Right renal cortex interstitium (tissue), 3 donors: ENCODE measurements around the gene BPIFA1. TPM values are rescaled to one million over a fixed set of nuclear protein-coding genes. Genes with fewer than 3 reads are reported as not detected.

Experiments used
- DNase-seq, 3 donors: peaks; one replicate each; pipeline ENCODE4 v3.0.0-alpha.2; 2013; ENCODE audit warnings: low read depth in 3 of 3, low spot score in 2 of 3
- polyA plus RNA-seq, 3 donors: library from polyadenylated mRNA; unstranded; fragments of 120-200 nt; gene quantifications; one replicate each; pipeline ENCODE4 v1.2.1, GENCODE V29; 2013; ENCODE audit not compliant: insufficient read length in 3 of 3

BPIFA1 gene
- polyA plus RNA-seq, 3 donors: not detected

DNA sequence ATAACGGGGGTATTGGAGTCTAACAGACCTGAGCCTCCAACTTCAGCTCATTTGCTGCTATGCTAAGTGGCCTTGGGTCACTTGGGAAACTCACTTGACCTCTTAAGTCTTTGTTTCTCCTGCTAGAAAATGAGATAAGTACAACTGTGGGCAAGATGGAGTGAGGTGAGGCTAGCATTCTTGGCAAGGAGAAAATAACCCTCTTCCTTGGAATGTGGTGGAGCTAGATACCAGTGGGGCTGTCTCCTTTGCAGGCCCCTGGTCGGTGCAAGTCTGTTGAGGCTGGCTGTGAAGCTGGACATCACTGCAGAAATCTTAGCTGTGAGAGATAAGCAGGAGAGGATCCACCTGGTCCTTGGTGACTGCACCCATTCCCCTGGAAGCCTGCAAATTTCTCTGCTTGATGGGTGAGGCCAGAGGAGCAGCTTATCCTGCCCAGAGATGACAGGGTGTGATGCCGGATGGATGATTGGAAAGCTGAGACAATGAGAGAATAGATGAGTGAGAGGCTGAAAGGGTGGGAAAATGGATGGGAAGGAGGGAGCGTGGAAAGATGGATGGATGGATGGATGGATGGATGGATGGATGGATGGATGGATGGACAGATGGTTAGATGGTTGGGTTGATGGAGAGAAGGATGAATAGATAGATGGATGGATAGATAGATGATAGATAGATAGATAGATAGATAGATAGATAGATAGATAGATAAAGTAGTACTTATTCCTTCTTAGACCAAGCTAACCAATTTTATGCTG, 4.4 kb downstream of the BPIFA1 start:
- DNase-seq: no peak

DNA sequence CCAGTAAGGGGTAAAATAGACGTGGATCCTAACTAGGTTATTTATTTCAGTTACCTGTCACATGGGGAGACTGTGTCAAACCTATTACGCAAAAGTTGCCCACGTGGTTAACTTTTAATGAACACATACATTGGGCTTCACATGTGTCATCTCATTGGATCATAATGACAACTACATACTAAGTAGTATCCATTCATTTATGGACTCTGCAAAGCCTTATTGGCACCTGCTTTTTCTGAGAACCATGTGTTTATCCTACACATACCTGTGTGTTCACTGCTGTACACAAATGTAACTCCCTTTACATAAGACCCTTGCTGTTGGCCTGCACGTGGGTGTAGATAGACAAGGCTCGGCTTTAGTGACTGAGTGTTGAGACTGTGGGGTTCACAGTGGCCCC, 5.1 kb downstream of the BPIFA1 start:
- no peak for DNase-seq

DNA sequence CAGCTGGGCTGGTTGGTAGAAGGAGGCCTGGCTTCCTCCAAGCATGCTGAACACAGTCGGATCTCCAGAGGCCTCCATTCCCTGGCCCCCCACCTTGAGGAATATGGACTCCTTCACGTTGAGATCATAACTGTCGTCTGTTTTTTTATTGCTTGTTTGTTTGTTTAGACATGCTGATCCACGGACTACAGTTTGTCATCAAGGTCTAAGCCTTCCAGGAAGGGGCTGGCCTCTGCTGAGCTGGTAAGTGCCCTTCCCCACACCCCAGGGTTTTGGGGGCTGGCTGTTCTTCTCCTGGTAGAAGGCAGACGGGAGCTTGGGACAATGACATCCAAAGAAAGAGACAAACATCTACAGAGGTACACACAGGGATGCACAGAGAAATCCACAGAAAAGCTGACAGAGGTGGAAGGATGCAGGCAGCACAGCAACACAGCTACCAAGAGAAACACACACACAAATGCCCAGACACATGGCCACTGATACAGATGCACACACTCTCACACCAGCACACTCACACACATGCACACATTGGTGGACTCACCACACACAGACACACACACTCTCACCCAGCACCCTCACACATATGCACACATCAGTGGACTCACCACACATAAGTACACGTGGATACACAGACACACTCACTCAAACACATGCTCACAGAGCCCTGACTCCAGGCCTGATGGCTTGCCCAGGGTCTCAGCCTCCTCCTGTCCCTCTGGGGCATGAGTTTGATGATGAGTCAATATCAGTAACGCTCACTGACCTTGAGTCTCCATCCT, 6.7 kb downstream of the BPIFA1 start:
- no peak for DNase-seq

DNA sequence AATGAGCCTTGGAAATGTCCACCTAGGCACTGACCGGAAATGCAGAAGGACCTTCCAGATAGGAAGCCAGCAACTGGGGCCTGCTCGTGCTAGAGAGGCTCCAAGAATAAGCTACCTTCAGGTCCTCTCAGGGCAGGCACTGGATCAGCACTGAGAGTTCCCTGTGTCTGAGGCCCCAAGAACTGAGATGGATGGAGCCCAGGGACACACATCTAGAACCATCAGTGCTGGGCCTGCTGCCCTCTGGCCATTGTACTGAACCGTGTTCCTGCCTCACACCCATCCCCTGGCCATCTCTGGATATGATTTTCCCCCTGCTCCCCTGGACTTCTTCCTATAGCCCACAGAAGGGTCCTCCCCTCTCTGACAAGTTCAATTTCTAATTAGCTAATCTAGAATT, 10.3 kb downstream of the BPIFA1 start:
- no peak for DNase-seq

DNA sequence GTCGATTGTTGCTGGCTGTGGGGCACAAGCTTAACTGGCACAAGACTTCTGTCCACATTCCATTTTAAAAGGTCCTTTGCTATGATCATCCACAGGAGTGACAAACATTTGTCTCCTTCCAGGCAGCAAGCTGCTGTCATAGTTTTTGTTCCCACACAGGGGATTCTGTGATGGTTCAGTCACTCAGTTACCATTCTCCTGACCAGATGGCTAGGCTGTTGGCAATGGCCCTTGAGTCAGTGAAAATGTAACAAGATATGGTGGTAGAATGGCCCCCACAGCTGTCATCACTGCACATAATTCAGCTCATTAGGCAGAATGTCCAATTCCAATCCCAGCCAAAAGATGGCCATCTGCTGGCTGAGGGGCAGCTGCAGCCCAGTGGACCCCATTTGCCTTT, 13.7 kb downstream of the BPIFA1 start:
- DNase-seq: no peak

DNA sequence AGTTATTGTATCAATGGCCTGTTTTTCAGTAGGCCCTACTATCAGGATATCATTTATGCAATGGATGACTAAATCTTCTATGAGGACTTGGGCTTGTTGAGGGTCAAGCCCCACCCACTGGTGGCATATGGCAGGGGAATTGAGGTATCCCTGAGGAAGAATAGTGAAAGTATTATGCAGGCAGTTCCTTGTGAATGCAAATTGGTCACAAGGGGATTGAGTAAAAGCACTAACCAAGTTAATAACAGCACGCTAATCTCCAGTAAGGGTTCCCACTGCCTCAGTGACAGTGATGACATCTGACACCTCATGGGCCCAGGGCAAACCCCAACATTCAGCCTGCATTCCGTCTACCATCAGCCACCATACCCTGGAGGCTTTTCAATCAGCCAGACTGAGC, 14.9 kb downstream of the BPIFA1 start:
- DNase-seq: no peak

DNA sequence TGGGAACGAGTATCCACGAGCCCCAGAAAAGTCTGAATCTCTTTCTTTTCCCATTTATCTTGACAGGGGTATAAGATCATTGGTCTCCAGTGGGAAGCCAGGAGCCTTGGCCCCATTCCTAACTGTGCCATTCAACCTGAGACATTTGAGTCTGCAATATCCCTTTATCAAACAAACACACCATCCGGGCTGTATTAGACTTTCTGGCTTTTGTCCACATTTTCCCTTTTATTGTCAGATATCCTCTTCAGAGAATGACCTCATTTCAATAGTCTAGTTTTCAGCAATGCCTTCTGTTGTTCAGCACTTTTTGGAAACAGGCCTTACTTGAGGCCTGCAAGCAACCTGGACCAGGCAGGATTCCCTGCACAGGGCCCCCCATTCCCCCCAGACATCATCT, 15.7 kb downstream of the BPIFA1 start:
- no peak for DNase-seq

DNA sequence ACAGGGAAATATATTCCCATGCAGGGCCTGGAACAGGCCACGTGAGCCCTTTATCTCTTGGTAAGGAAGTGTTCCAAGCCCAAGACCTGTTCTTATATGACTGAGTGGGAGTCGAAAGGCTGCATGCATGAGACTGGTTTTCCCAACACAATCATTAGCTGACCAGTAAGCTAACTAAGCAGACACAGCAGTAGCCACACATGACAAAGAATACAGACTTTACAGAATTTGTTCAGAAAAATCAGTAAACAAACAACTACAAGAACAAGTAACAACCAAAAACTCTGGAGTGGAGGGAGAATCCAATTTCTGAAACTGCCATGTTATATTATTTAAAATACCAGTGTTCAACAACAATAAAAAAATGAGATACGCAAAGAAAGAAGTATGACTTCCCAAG, 16.7 kb downstream of the BPIFA1 start:
- DNase-seq: no peak

DNA sequence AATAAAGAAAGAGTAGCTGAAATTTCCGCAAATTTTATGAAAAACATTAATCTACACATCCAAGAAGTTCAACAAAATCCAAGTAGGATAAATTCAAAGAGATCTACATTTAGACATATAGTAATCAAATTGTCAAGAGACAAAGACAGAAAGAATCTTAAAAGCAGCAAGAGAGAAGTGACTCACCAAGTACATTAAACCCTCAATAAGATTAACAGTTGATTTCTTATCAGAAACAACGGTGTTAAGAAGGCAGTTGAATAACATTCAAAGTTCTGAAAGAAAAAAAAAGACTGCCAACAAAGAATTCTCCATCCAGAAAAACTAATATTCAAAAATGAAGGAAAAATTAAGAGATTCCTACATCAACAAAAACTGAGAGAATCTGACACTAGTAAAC, 19.2 kb downstream of the BPIFA1 start:
- DNase-seq: no peak

DNA sequence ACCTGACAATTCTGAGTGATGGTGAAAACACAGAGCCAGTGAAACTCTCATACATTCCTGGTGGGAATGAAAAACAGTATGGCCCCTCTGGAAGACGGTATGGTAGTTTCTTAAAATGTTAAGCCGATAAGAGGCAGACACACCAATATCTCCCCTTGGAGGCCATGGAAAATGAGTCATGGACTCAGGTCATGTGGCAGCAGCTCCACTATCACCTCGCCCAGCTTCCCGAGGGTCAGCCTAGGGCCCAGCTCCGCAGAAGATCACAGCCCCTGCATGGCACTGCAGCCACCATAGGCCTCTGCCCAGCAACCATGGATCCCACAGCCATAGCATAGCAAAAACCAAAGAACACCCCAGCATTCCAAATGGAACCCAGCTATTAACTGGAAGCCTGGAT, 21.4 kb downstream of the BPIFA1 start:
- DNase-seq: no peak

DNA sequence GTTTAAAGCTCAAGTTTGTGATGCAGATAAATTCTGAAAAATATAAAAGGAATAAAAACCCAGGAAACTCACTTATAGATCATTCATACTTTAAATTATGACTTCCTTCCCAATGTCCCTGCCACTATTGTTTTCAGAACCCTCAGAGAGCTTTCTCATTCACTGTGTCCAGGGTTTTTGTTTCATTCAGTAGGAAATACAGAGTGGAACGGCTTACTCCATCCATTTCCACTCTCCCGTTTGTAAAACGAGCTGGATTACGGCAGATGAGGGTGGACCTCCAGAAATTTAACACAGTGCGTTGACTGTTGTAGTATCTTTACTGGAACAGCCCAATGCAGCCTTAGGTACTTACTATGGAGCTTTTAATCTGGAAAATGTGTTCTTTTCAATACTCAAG, 23.6 kb downstream of the BPIFA1 start:
- no peak for DNase-seq

DNA sequence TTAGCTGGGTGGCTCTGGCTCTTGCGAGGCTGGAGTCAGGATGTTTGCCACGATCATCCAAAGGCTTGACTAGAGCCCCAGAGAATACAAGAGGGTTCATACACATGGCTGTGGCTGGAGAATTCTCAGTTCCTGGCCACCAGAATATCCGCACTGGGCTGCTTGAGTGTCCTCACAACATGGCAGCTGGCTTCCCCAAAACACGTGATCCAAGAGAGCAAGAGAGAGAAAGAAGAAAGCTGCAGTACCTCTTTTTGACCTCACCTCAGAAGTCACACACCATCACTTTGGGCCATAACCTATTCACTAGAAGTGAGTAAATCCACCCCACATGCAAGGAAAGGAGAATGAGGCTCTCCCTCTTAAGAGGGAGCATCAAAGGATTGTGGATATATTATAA, 25.7 kb downstream of the BPIFA1 start:
- no peak for DNase-seq

DNA sequence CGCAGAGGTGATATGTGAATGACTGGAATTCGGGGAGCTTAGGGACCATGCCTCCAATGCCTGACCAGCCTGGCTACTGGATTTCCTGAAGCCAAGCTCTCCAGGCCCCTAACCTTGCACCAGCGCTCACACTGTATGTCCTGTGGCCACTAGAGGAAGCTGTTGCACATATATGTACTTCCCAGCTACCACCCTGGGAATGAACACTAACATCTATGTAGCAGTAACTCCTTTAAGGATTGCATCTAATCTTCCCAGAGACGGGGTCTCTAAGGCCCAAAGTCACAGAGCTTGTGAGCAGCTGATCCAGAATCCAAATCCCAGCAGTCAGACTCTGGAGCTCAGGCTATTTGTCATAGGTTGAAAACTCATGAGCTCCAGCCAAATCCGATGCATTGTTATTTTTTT, 26.9 kb downstream of the BPIFA1 start:
- peak in 2 of 3 donors; percentile 19 to 38 for DNase-seq

DNA sequence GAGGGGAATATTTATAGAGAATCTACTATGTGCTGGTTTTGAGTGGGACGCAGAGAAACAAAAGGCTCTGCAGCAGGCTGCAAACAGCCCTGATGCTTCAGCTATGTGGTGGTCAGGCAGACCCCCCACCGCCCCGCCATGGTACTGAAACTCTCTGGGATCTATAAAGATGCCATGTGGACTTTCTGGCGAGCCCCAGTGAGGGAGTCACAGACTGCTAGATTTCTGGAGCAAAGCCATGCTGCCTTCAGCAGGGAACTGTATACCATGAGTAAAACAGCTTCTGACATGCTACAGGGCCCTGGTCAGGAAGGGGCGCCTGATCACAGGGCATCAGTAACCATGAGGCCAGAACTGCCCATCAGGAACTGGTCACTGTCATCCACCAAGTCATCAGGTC, 28.0 kb downstream of the BPIFA1 start:
- DNase-seq: no peak

DNA sequence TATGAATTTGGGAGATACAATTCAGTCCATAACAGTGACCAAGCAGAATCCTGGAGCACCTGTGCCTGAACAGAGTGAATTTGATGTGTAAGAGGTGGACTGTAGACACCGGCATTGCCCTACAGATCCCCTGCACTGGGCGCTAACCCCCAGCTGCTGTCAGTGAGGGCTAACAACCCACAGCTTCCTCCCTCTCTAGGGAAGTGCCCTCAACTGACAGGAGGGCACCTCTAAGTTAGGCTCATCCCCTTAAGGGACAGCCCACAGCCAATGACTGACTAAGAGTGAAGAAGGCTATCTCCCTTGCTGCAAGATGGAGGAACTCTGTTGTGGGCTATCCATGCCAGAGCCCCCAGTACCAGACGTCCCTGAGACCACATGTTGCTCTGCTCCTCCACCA, 31.9 kb downstream of the BPIFA1 start:
- no peak for DNase-seq

DNA sequence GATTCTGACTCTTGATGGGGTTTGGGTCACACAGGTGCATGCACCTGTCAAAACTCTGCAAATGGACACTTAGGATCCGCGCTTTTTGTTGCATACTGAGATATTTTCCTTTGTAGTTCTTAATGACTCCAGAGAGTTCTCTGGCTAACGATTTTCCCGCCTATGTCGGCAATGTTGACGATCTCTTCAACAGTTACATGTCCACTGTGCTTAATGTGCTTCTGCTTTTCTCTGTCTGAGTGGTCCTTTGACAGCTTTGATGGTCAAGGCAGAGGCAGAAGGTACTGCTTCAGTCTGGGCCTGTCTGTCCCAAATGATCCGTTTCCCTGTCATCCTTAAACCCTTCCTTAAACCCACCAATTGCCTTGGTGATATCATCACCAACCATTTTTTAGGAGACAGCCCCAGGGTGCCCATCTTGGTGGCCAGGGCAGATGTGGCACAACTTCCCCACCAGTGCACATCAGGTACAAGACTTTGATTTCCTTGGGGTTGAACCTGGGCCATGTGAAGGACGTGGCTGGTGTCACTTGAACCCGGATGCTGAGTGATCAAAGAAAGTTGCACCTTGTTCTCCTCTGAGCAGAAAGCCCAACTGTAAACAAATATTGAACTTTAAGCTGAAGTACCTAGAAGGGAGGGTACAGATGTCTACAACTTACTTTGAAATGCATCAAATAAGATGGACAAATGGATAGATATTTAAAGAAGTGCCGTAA, 36.5 kb downstream of the BPIFA1 start:
- DNase-seq: no peak

DNA sequence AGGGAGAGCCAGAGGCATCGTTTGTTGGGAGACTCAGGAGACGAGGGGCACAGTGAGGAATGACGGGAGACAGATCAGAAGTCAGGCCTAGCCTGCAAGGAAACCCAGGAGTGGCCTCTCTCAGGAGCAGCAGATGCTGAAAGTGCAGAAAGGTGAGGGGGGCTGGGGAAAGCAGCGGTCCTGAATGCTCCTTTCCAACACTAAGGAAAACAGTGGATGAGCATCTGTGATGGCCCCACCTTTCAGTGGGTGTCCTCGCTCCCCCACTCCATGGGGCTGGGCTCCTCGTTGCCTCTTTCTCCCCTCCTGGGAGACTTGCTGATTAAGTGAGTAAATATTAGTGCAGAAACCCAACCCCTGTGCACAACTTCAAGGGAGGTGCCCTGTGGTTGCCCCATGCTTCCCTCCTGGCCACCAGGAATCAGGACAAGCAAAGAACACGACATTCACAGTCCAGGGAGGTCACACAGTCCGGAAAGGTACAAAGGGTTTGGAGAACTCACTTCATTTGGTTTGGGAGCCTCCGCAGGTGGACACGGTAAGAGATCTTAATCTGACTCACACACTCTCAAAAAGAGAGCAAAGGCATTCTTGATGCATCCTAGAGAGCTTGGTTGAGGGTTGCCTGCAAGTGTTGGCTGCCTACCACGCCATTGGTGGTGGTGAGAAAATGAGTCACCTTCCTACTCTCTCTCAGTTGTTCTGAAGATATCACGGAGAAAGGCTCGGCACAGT, 37.5 kb downstream of the BPIFA1 start:
- no peak for DNase-seq

DNA sequence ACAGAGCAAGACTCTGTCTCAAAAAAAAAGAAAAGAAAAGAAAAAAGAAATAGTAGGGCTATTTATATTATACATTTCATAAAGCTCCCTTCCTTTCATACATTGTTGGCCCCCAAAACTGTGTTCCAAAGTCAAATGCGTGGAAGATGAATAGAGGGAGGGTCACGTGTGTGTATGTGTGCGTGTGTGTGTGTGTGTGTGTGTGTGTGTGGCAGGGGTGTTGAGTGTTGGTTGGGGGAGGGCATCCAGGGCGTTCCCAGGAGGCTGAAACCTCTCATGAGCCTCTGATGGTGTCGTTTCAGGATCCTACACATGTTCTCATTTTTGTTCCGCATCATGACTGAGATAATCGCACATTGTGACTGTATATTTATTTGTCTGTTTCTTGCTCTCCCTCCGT, 39.4 kb downstream of the BPIFA1 start:
- DNase-seq: no peak

DNA sequence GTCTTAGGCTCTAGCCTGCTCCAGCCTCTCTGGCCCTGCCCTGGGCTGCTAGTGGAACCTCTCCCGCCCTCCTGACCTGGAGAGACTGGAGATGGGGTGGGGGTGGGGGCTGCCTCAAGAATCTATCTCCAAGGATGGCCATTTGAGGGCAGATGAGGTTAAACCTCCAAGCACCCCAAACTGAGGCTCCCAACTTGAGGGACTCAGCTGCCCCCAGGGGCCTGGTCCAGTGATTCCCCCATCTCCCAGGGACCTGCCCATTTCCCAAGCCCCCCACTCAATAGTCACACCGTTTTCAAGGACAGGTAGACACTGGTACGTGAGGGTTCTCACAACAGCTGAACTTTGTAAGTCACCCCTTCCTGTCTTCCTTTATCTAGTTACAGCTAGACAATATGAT, 40.1 kb downstream of the BPIFA1 start:
- DNase-seq: no peak

DNA sequence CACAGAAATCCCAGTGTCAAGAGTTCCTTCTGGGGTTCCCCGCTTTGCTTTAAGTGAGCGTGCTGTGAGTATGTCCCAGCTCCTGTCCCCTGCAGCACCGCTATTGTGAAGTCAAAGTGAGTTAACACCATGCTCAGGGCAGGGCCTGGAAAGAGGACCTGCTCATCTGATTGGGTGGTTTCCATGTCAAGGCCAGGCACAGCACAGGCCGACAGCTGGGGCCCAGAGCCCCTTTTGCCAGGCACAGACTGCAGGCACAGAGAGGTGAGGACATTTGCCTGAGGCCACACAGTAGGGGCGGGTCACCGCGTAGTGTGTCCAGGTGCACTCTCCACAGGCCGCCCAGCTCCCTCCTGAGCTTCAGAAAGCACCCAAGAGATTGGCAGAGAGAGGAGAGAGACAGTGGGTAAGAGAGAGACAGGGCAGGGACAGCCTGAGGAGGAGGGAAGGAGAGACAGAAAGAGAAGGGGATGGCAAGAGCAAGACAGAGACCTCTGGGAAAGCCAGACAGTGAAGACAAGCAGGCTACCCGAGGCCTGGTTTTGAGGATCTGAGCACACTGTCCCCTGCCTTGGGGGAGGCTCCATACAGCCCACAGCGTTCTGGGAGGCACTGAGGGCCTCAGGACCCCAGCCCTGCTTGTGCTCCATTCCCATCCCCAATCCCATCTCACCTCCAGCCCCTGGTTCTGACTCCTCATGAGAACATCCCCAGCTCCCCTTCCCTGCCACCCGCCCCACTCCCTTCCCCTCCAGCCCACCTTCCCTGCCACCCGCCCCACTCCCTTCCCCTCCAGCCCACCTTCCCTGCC, 40.7 kb downstream of the BPIFA1 start:
- no peak for DNase-seq
